Stimulated activated CD4-positive, alpha-beta T cell treated with anti-CD3 and anti-CD28 coated beads, Interleukin-15, amount 100 ng/mL, for 24 hours (primary cell): ENCODE results near the gene RBM19.

ENCODE experiments used
- DNase-seq: peaks from one replicate; pipeline ENCODE4 v3.0.0-alpha.2; 2020

Gene RBM19

DNA sequence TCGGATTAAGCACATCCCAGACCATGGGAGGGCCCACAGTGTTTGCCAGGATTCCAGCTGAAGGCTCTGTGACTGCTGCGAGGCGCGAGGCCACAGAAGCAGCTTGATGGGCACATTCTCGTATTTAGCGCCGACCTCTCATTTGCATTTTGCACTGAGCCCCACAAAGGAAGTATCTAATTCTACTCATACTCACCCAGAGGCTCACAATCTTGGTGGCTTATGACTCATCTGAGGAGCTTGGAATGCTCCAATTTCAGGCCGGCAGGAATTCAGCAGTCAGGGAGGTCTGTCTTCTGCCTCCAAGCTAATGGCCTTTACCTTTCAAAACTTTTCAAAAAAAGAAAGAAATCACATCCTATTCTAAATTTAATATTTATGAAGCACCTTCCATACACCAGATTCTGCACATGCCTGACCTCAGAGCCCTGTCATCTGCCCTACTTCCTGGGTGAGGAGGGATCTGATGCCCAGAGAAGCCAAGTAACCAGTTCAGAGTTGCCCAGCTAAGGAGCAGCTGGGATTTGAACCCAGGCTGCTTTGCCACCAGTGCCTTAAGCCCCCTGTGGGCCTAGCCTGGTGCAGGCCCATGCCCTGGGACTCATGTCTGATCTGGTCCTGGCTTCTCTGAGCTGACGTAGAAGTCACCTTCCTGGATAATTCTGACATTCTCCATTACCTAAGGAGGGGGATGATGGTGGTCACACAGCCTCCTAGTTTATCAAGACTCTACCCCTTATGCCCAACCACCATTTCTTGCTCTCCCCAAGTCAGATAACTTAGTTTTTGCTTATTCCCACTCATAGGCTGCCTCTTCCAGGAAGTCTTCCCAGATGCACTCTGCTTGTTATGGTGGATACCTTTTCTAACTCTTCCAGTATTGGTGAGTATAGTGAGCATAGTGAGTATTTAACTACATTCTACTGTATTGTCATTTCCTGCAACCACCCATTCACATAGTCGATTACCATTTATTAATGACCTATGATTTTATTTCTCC, 198.9 kb downstream of the RBM19 start:
- DNase-seq = no peak
